Neural crest cell (in vitro differentiated cells): ENCODE measurements around the gene ASAP2. TPM values are rescaled to one million over a fixed set of nuclear protein-coding genes. Genes with fewer than 3 reads are reported as not detected.
A peak's percentile ranks its signal among the peaks of the same experiment; 100 is the strongest.

Source experiments
- DNase-seq: peaks from one replicate; pipeline ENCODE4 v3.0.0; 2021; ENCODE audit warnings: low read depth, mixed read lengths, low spot score
- H3K27ac Mint-ChIP-seq: one replicate; pipeline ENCODE4 v1.8.0; 2021; ENCODE audit warnings: mild to moderate bottlenecking, mixed read lengths; ENCODE audit not compliant: unreplicated experiment
- H3K27me3 Mint-ChIP-seq: 2 replicates; pipeline ENCODE4 v1.8.0; 2021; ENCODE audit warnings: low read depth, mild to moderate bottlenecking, mixed read lengths
- H3K36me3 Mint-ChIP-seq: 2 replicates; pipeline ENCODE4 v1.8.0; 2021; ENCODE audit warnings: low read depth, mild to moderate bottlenecking, mixed read lengths
- H3K4me1 Mint-ChIP-seq: 2 replicates; pipeline ENCODE4 v1.8.0; 2021; ENCODE audit warnings: mixed read lengths
- H3K4me3 Mint-ChIP-seq: one replicate; pipeline ENCODE4 v1.8.0; 2021; ENCODE audit warnings: mild to moderate bottlenecking, mixed read lengths
- H3K9me3 Mint-ChIP-seq: 2 replicates; pipeline ENCODE4 v1.8.0; 2021; ENCODE audit warnings: mixed read lengths
- total RNA-seq: library from RNA; stranded (reverse); gene quantifications from 2 replicates; pipeline ENCODE4 v1.2.1, GENCODE V29; 2021
- TF ChIP-seq, protein P1 (sequence below): fragments of 200-600 bp; sonication (generic); conservative IDR thresholded peaks from 2 replicates; pipeline ENCODE4 v1.5.0; 2021; ENCODE audit warnings: antibody characterized with exemption, mild to moderate bottlenecking

The ASAP2 gene
- total RNA-seq, 1 donor from 2014 or later, result 48.6 TPM

GRCh38 chr2:9303528-9304225, 97.1 kb downstream of the ASAP2 start:
- Mint-ChIP-seq H3K4me1 (peaks cover 20% of the 10 kb centered on the region), H3K9me3 (no peaks in the 10 kb centered on the region), H3K36me3 (peaks cover 7% of the 10 kb centered on the region), H3K4me3 (no peak overlapping the region), H3K27ac (peak overlapping the region; percentile 68), H3K27me3 (no peaks in the 10 kb centered on the region)
- no peak for DNase-seq
- TF ChIP-seq, protein P1, sequence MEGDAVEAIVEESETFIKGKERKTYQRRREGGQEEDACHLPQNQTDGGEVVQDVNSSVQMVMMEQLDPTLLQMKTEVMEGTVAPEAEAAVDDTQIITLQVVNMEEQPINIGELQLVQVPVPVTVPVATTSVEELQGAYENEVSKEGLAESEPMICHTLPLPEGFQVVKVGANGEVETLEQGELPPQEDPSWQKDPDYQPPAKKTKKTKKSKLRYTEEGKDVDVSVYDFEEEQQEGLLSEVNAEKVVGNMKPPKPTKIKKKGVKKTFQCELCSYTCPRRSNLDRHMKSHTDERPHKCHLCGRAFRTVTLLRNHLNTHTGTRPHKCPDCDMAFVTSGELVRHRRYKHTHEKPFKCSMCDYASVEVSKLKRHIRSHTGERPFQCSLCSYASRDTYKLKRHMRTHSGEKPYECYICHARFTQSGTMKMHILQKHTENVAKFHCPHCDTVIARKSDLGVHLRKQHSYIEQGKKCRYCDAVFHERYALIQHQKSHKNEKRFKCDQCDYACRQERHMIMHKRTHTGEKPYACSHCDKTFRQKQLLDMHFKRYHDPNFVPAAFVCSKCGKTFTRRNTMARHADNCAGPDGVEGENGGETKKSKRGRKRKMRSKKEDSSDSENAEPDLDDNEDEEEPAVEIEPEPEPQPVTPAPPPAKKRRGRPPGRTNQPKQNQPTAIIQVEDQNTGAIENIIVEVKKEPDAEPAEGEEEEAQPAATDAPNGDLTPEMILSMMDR, result no peak

DNA sequence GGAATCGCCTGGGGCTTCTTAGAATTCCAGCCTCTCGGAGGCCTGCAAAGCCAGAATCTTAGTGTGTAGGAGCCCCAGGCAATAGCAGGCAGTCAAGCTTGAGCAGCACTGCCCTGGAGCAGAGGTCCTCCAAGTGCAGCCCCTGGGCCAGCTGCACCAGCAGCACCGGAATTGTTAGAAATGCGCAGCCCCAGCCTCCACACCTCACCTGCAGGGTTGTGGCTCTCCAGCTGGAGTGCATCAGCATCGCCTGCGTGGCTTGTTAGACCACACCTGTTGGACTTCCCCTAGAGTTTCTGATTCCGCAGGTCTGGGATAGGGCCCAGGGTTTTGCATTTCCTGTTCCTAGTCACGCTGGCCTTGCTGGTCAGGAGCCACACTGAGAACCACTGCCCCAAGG, 100.3 kb downstream of the ASAP2 start:
- peaks cover 42% of the 10 kb centered on the region for H3K4me1 Mint-ChIP-seq
- TF ChIP-seq, protein P1, result no peak
- no peak overlapping the region for H3K27ac Mint-ChIP-seq
- no peaks in the 10 kb centered on the region for H3K36me3 Mint-ChIP-seq
- no peak overlapping the region for H3K4me3 Mint-ChIP-seq
- H3K9me3 Mint-ChIP-seq, result no peaks in the 10 kb centered on the region
- no peak for DNase-seq
- no peaks in the 10 kb centered on the region for H3K27me3 Mint-ChIP-seq

DNA sequence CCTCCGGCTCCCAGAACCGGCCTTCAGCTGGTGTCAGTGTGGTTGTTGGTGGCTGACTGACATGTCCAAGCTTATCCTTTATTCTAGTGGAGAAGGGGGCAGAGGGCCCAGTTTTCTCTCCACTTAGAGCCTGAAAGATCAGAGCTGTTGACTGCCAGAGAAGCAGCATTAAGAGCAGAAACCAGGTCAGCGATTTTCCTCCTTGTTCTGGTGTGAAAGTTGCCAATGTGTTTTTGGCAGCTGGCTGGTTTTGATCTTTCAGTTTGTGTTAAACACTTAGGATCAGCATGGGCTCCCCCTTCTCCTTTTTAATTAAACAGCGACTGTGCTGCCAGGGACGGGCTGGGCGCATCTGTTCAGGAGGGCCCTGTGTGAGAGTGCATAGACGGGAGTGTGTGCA, 100.9 kb downstream of the ASAP2 start:
- Mint-ChIP-seq H3K9me3 (no peaks in the 10 kb centered on the region), H3K4me1 (peaks cover 42% of the 10 kb centered on the region), H3K4me3 (no peak overlapping the region), H3K27ac (peak overlapping the region; percentile 29), H3K27me3 (no peaks in the 10 kb centered on the region), H3K36me3 (no peaks in the 10 kb centered on the region)
- DNase-seq, result no peak
- TF ChIP-seq, protein P1, result no peak

DNA sequence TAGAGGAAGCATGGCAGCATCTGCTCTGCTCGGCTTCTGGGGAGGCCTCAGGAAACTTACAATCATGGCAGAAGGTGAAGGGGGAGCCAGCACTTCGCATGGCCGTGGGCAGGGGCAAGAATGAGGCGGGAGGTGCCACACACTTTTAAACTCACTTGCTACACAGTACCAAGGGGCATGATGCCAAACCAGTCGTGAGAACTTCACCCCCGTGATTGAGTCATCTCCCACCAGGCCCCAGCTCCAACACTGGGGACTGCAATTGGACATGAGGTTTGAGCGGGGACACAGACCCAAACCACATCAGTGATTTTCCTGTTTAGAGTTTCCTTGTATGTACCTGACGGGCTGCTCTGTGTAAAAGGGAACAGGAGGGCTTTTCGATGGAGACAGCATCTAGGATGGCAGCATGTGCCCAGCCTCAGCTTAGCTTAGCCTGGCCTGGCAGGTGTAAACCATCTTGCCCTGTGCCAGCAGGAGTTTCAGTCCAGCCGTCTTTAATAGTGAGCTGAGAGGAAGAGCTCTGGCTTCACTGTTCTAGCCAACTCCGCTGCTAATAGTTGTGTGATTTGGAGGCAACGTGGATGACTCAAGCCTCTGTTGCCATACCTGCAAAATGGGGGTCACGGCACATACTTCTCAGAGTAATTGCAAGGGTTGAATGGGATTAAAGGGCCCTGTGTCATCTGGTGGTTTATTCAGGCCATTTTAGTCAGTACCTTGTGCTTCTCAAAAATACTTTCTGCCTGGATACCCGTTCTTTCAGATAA, 101.8 kb downstream of the ASAP2 start:
- Mint-ChIP-seq H3K4me1 (peaks cover 37% of the 10 kb centered on the region), H3K27me3 (no peaks in the 10 kb centered on the region), H3K27ac (no peak overlapping the region), H3K9me3 (no peaks in the 10 kb centered on the region), H3K36me3 (no peaks in the 10 kb centered on the region), H3K4me3 (no peak overlapping the region)
- no peak for DNase-seq
- TF ChIP-seq, protein P1, result no peak

GRCh38 chr2:9309147-9309546, 102.5 kb downstream of the ASAP2 start:
- TF ChIP-seq, protein P1, result no peak
- H3K4me1 Mint-ChIP-seq, result peaks cover 33% of the 10 kb centered on the region
- H3K36me3 Mint-ChIP-seq, result no peaks in the 10 kb centered on the region
- no peak for DNase-seq
- H3K4me3 Mint-ChIP-seq, result no peak overlapping the region
- H3K9me3 Mint-ChIP-seq, result no peaks in the 10 kb centered on the region
- no peaks in the 10 kb centered on the region for H3K27me3 Mint-ChIP-seq
- no peak overlapping the region for H3K27ac Mint-ChIP-seq
